H9 (cell line): ENCODE results near the gene RARB. TPM values are rescaled to one million over a fixed set of nuclear protein-coding genes. Genes with fewer than 3 reads are reported as not detected.

Experiments used
- DNase-seq: peaks from one replicate; pipeline ENCODE4 v3.0.0-alpha.2; 2017
- H2AFZ ChIP-seq: one replicate; pipeline ENCODE4 v1.6.1; 2013; ENCODE audit warnings: mild to moderate bottlenecking, low read length, control low read depth, moderate library complexity
- H2AK5ac ChIP-seq: 2 replicates; pipeline ENCODE4 v1.6.1; 2013; ENCODE audit warnings: low read length, control low read depth, mixed read lengths; ENCODE audit not compliant: insufficient read length
- H2BK120ac ChIP-seq: one replicate; pipeline ENCODE4 v1.6.1; 2013; ENCODE audit warnings: low read depth, mild to moderate bottlenecking, low read length, control low read depth, inconsistent platforms; ENCODE audit not compliant: poor library complexity, severe bottlenecking
- H2BK12ac ChIP-seq: 2 replicates; pipeline ENCODE4 v1.6.1; 2013; ENCODE audit warnings: low read length, control low read depth, mixed read lengths, low read depth; ENCODE audit not compliant: insufficient read length
- H2BK15ac ChIP-seq: 2 replicates; pipeline ENCODE4 v1.6.1; 2013; ENCODE audit warnings: low read depth, low read length, control low read depth
- H2BK20ac ChIP-seq: one replicate; pipeline ENCODE4 v1.6.1; 2013; ENCODE audit warnings: low read depth, mild to moderate bottlenecking, low read length, control low read depth, inconsistent platforms; ENCODE audit not compliant: poor library complexity, severe bottlenecking
- H2BK5ac ChIP-seq: 2 replicates; pipeline ENCODE4 v1.6.1; 2013; ENCODE audit warnings: low read length, control low read depth, mixed read lengths; ENCODE audit not compliant: insufficient read length
- H3K14ac ChIP-seq: 2 replicates; pipeline ENCODE4 v1.6.1; 2013; ENCODE audit warnings: low read length, control low read depth; ENCODE audit not compliant: insufficient read depth
- H3K18ac ChIP-seq: 2 replicates; pipeline ENCODE4 v1.6.1; 2013; ENCODE audit warnings: low read depth, mild to moderate bottlenecking, mixed read lengths, low read length, control low read depth; ENCODE audit not compliant: insufficient read length
- H3K23ac ChIP-seq: 2 replicates; pipeline ENCODE4 v1.6.1; 2013; ENCODE audit warnings: low read length, control low read depth, mixed read lengths, low read depth; ENCODE audit not compliant: insufficient read length
- H3K23me2 ChIP-seq: 2 replicates; pipeline ENCODE4 v1.6.1; 2013; ENCODE audit warnings: low read depth, mild to moderate bottlenecking, mixed read lengths, low read length, control low read depth; ENCODE audit not compliant: insufficient read length, poor library complexity, severe bottlenecking
- H3K27ac ChIP-seq: 2 replicates; pipeline ENCODE4 v1.5.1; 2013; ENCODE audit warnings: low read length, control low read depth, mixed read lengths, low read depth; ENCODE audit not compliant: insufficient read length
- H3K27me3 ChIP-seq: 2 replicates; pipeline ENCODE4 v1.6.1; 2013; ENCODE audit warnings: low read length, control low read depth, inconsistent platforms; ENCODE audit not compliant: insufficient read depth
- H3K4ac ChIP-seq: 2 replicates; pipeline ENCODE4 v1.6.1; 2013; ENCODE audit warnings: low read depth, mild to moderate bottlenecking, control low read depth, inconsistent platforms, low read length, moderate library complexity
- H3K4me1 ChIP-seq: 2 replicates; pipeline ENCODE4 v1.6.1; 2013; ENCODE audit warnings: low read length, control low read depth, inconsistent platforms; ENCODE audit not compliant: insufficient read depth
- H3K4me2 ChIP-seq: 2 replicates; pipeline ENCODE4 v1.6.1; 2013; ENCODE audit warnings: low read length, control low read depth, mixed read lengths; ENCODE audit not compliant: insufficient read length, insufficient read depth
- H3K56ac ChIP-seq: 2 replicates; pipeline ENCODE4 v1.6.1; 2013; ENCODE audit warnings: low read depth, mild to moderate bottlenecking, mixed read lengths, low read length, control low read depth; ENCODE audit not compliant: insufficient read length
- H3K79me1 ChIP-seq: 2 replicates; pipeline ENCODE4 v1.6.1; 2013; ENCODE audit warnings: low read depth, mild to moderate bottlenecking, moderate library complexity, low read length, control low read depth, inconsistent platforms; ENCODE audit not compliant: insufficient read depth, poor library complexity, severe bottlenecking
- H3K79me2 ChIP-seq: 2 replicates; pipeline ENCODE4 v1.6.1; 2013; ENCODE audit warnings: low read length, control low read depth, inconsistent platforms; ENCODE audit not compliant: insufficient read depth
- H3K9ac ChIP-seq: 2 replicates; pipeline ENCODE4 v1.6.1; 2013; ENCODE audit warnings: low read length, control low read depth, mixed read lengths; ENCODE audit not compliant: insufficient read length; ENCODE audit errors: extremely low read depth
- H3K9me3 ChIP-seq: one replicate; pipeline ENCODE4 v1.6.1; 2013; ENCODE audit warnings: low read depth, low read length, inconsistent platforms; ENCODE audit not compliant: control insufficient read depth
- H3T11ph ChIP-seq: one replicate; pipeline ENCODE4 v1.6.1; 2013; ENCODE audit warnings: mild to moderate bottlenecking, low read length, control low read depth, inconsistent platforms
- H4K20me1 ChIP-seq: one replicate; pipeline ENCODE4 v1.6.1; 2013; ENCODE audit not compliant: control insufficient read depth, insufficient read length, insufficient read depth
- H4K5ac ChIP-seq: 2 replicates; pipeline ENCODE4 v1.6.1; 2013; ENCODE audit warnings: low read depth, mild to moderate bottlenecking, mixed read lengths, low read length, control low read depth; ENCODE audit not compliant: insufficient read length
- H4K8ac ChIP-seq: replicated peaks from 2 replicates; pipeline ENCODE4 v1.6.1; 2013; ENCODE audit warnings: low read length, control low read depth, mixed read lengths, low read depth; ENCODE audit not compliant: insufficient read length
- H4K91ac ChIP-seq: 2 replicates; pipeline ENCODE4 v1.6.1; 2013; ENCODE audit warnings: low read depth, mild to moderate bottlenecking, moderate library complexity, mixed read lengths, low read length, control low read depth; ENCODE audit not compliant: insufficient read length
- H3K27ac Mint-ChIP-seq, 3 experiments: 2 replicates in 2 of 3; 3 replicates in 1 of 3; pipeline ENCODE4 v1.8.0; 2020 to 2021; ENCODE audit warnings: mixed read lengths in 3 of 3, mild to moderate bottlenecking in 1 of 3, moderate library complexity in 1 of 3
- H3K27me3 Mint-ChIP-seq: 2 replicates; pipeline ENCODE4 v1.8.0; 2021; ENCODE audit warnings: low read depth, mild to moderate bottlenecking, moderate library complexity, mixed read lengths
- H3K36me3 Mint-ChIP-seq, 3 experiments: 2 replicates in 2 of 3; 3 replicates in 1 of 3; pipeline ENCODE4 v1.8.0; 2020 to 2021; ENCODE audit warnings: low read depth in 3 of 3, mixed read lengths in 3 of 3; ENCODE audit not compliant: insufficient read depth in 1 of 3
- H3K4me1 Mint-ChIP-seq, 2 experiments: 2 replicates each; pipeline ENCODE4 v1.8.0; 2020; ENCODE audit warnings: mixed read lengths in 2 of 2
- H3K4me3 Mint-ChIP-seq, 2 experiments: 2 replicates in 1 of 2; 3 replicates in 1 of 2; pipeline ENCODE4 v1.8.0; 2020 to 2021; ENCODE audit warnings: mild to moderate bottlenecking in 2 of 2, mixed read lengths in 2 of 2, moderate library complexity in 1 of 2
- H3K9me3 Mint-ChIP-seq, 2 experiments: 2 replicates in 1 of 2; 3 replicates in 1 of 2; pipeline ENCODE4 v1.8.0; 2020; ENCODE audit warnings: mild to moderate bottlenecking in 2 of 2, mixed read lengths in 2 of 2, moderate library complexity in 1 of 2
- WGBS: extraction: QIAGEN DNeasy Blood & Tissue Kit; methylation state at CpG from one replicate; pipeline ENCODE4 v1.1.7; 2013; ENCODE audit warnings: missing lambda C conversion rate, low lambda C conversion rate, mixed read lengths; ENCODE audit not compliant: insufficient read length; ENCODE audit errors: extremely low coverage; 5-methylcytosine and 5-hydroxymethylcytosine counted together
- total RNA-seq: library from RNA; stranded (reverse); gene quantifications from 2 replicates; pipeline ENCODE4 v1.2.1, GENCODE V29; 2021
- TF ChIP-seq, protein P1 (sequence below): fragments of 200-600 bp; sonication (generic); conservative IDR thresholded peaks from 3 replicates; pipeline ENCODE4 v1.8.0; 2021; ENCODE audit warnings: antibody characterized with exemption, mild to moderate bottlenecking

Gene RARB
- total RNA-seq, 1 experiment from 2014 or later, result 0.22 TPM

- Histone ChIP-seq H2BK12ac (no peak overlapping the region), H4K8ac (no peak overlapping the region), H3K18ac (no peak overlapping the region), H2BK15ac (no peak overlapping the region), H4K5ac (no peak overlapping the region), H2AK5ac (no peak overlapping the region), H3K9me3 (no peaks in the 10 kb centered on the region), H2AFZ (no peak overlapping the region), H3K9ac (no peak overlapping the region), H3K27me3 (no peaks in the 10 kb centered on the region), H3K79me2 (no peaks in the 10 kb centered on the region), H3T11ph (no peak overlapping the region), H3K23ac (no peak overlapping the region), H3K56ac (no peak overlapping the region), H3K4me2 (no peak overlapping the region), H2BK20ac (no peak overlapping the region), H3K14ac (no peak overlapping the region), H3K4me1 (no peaks in the 10 kb centered on the region), H4K91ac (no peak overlapping the region), H3K27ac (no peak overlapping the region), H2BK120ac (no peak overlapping the region), H3K4ac (no peak overlapping the region), H3K23me2 (no peaks in the 10 kb centered on the region), H4K20me1 (no peaks in the 10 kb centered on the region), H2BK5ac (no peak overlapping the region), H3K79me1 (no peaks in the 10 kb centered on the region)
- no CpG with 5 or more reads among the region's 7 CpGs for WGBS
- H3K36me3 Mint-ChIP-seq, result no peaks in the 10 kb centered on the region; a peak in 1 of 7 replicates
- no peak overlapping the region for H3K4me3 Mint-ChIP-seq
- peaks cover 9 to 11% of the 10 kb centered on the region in 2 experiments for H3K4me1 Mint-ChIP-seq
- TF ChIP-seq, protein P1, sequence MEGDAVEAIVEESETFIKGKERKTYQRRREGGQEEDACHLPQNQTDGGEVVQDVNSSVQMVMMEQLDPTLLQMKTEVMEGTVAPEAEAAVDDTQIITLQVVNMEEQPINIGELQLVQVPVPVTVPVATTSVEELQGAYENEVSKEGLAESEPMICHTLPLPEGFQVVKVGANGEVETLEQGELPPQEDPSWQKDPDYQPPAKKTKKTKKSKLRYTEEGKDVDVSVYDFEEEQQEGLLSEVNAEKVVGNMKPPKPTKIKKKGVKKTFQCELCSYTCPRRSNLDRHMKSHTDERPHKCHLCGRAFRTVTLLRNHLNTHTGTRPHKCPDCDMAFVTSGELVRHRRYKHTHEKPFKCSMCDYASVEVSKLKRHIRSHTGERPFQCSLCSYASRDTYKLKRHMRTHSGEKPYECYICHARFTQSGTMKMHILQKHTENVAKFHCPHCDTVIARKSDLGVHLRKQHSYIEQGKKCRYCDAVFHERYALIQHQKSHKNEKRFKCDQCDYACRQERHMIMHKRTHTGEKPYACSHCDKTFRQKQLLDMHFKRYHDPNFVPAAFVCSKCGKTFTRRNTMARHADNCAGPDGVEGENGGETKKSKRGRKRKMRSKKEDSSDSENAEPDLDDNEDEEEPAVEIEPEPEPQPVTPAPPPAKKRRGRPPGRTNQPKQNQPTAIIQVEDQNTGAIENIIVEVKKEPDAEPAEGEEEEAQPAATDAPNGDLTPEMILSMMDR, result no peak
- no peak for DNase-seq
- H3K27me3 Mint-ChIP-seq, result no peaks in the 10 kb centered on the region
- H3K9me3 Mint-ChIP-seq, result no peaks in the 10 kb centered on the region; a peak in 1 of 5 replicates
- no peak overlapping the region for H3K27ac Mint-ChIP-seq
These were observed 153.3 kb downstream of the RARB start for GRCh38 chr3:25581335-25581734.
